SK-N-SH (cell line): ENCODE data around the gene LYRM4.

ENCODE experiments used
- CHD2 ChIP-seq: fragments of 150-350 bp; IDR thresholded peaks from 2 replicates; pipeline ENCODE4 v1.6.1; 2018; ENCODE audit warnings: low read length; ENCODE audit not compliant: partially characterized antibody
- FOXM1 ChIP-seq: IDR thresholded peaks from 2 replicates; pipeline ENCODE4 v1.4.0; 2012; ENCODE audit warnings: low read depth, mild to moderate bottlenecking
- TEAD4 ChIP-seq: IDR thresholded peaks from 2 replicates; pipeline ENCODE4 v1.4.0; 2012; ENCODE audit warnings: mild to moderate bottlenecking, borderline replicate concordance; ENCODE audit not compliant: insufficient read depth
- TF ChIP-seq, protein P1 (sequence below): fragments of 200-600 bp; sonication (generic); IDR thresholded peaks from 2 replicates; pipeline ENCODE4 v1.6.1; 2017; ENCODE audit warnings: antibody characterized with exemption, mild to moderate bottlenecking, moderate library complexity
- TF ChIP-seq, protein P2 (sequence below): IDR thresholded peaks from 2 replicates; pipeline ENCODE4 v1.6.1; 2012; ENCODE audit warnings: mild to moderate bottlenecking, low read depth, low read length, moderate library complexity

DNA sequence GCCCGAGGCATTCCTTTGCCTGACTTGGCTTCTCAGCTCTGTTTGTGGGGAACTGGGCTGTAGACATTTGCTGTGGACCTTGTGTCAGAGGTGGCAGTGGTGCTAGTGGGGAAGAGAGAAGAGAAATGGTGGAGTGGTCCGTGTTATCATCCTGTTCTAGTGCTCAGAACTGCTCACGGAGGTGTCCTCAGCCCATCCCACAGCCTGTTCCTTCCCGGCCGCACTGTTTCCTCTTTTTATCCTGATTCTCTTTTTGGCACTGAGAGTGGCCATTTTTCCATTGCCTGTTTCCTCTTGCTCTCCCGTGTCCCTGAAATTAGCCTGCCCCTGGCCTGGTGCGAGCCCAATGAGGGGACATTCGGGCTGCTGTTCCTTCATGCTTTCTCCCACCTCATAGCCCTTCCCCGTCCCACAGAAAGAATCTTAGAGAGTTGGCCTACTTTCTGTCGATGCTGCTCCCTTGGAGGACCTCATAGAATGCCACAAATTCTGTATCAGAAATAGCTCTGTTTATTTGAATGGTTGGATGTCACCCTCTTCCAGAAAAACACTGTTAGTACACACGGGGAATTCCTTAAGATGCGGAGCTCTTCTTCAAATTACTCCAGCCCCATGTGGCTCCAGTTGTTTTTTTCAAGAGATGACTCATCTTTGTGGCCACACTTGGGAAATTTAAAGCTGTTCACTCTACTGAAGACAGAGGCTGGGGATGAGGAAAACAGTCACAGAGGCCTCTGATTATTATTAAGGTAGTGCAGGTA is 26.6 kb upstream of the LYRM4 start:
- TF ChIP-seq, protein P1, sequence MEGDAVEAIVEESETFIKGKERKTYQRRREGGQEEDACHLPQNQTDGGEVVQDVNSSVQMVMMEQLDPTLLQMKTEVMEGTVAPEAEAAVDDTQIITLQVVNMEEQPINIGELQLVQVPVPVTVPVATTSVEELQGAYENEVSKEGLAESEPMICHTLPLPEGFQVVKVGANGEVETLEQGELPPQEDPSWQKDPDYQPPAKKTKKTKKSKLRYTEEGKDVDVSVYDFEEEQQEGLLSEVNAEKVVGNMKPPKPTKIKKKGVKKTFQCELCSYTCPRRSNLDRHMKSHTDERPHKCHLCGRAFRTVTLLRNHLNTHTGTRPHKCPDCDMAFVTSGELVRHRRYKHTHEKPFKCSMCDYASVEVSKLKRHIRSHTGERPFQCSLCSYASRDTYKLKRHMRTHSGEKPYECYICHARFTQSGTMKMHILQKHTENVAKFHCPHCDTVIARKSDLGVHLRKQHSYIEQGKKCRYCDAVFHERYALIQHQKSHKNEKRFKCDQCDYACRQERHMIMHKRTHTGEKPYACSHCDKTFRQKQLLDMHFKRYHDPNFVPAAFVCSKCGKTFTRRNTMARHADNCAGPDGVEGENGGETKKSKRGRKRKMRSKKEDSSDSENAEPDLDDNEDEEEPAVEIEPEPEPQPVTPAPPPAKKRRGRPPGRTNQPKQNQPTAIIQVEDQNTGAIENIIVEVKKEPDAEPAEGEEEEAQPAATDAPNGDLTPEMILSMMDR, result no peak
- TF ChIP-seq TEAD4 (no peak), FOXM1 (no peak), CHD2 (no peak)
- TF ChIP-seq, protein P2, sequence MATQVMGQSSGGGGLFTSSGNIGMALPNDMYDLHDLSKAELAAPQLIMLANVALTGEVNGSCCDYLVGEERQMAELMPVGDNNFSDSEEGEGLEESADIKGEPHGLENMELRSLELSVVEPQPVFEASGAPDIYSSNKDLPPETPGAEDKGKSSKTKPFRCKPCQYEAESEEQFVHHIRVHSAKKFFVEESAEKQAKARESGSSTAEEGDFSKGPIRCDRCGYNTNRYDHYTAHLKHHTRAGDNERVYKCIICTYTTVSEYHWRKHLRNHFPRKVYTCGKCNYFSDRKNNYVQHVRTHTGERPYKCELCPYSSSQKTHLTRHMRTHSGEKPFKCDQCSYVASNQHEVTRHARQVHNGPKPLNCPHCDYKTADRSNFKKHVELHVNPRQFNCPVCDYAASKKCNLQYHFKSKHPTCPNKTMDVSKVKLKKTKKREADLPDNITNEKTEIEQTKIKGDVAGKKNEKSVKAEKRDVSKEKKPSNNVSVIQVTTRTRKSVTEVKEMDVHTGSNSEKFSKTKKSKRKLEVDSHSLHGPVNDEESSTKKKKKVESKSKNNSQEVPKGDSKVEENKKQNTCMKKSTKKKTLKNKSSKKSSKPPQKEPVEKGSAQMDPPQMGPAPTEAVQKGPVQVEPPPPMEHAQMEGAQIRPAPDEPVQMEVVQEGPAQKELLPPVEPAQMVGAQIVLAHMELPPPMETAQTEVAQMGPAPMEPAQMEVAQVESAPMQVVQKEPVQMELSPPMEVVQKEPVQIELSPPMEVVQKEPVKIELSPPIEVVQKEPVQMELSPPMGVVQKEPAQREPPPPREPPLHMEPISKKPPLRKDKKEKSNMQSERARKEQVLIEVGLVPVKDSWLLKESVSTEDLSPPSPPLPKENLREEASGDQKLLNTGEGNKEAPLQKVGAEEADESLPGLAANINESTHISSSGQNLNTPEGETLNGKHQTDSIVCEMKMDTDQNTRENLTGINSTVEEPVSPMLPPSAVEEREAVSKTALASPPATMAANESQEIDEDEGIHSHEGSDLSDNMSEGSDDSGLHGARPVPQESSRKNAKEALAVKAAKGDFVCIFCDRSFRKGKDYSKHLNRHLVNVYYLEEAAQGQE, result no peak
